ENCODE results near the gene RAD51B.
"Not testable (repeated sequence)": the region's sequence is repeated elsewhere in the genome, so short reads cannot be mapped to it uniquely, and the experiment has no call there.

RAD51B gene

GRCh38 chr14:68106905-68107304 lies 287.3 kb downstream of the RAD51B start:
- TF ChIP-seq, protein P1, sequence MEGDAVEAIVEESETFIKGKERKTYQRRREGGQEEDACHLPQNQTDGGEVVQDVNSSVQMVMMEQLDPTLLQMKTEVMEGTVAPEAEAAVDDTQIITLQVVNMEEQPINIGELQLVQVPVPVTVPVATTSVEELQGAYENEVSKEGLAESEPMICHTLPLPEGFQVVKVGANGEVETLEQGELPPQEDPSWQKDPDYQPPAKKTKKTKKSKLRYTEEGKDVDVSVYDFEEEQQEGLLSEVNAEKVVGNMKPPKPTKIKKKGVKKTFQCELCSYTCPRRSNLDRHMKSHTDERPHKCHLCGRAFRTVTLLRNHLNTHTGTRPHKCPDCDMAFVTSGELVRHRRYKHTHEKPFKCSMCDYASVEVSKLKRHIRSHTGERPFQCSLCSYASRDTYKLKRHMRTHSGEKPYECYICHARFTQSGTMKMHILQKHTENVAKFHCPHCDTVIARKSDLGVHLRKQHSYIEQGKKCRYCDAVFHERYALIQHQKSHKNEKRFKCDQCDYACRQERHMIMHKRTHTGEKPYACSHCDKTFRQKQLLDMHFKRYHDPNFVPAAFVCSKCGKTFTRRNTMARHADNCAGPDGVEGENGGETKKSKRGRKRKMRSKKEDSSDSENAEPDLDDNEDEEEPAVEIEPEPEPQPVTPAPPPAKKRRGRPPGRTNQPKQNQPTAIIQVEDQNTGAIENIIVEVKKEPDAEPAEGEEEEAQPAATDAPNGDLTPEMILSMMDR (IDR thresholded peaks at IDR 0.05; ENCODE audit: extremely low read depth, missing control alignments) = no peak
- DNase-seq (ENCODE audit: low spot score) = no peak

- no peak for DNase-seq (ENCODE audit: low spot score)
- TF ChIP-seq, protein P1 (IDR thresholded peaks at IDR 0.05; ENCODE audit: extremely low read depth, missing control alignments) = no peak
Measured at GRCh38 chr14:68109132-68109900, 289.7 kb downstream of the RAD51B start.

DNA sequence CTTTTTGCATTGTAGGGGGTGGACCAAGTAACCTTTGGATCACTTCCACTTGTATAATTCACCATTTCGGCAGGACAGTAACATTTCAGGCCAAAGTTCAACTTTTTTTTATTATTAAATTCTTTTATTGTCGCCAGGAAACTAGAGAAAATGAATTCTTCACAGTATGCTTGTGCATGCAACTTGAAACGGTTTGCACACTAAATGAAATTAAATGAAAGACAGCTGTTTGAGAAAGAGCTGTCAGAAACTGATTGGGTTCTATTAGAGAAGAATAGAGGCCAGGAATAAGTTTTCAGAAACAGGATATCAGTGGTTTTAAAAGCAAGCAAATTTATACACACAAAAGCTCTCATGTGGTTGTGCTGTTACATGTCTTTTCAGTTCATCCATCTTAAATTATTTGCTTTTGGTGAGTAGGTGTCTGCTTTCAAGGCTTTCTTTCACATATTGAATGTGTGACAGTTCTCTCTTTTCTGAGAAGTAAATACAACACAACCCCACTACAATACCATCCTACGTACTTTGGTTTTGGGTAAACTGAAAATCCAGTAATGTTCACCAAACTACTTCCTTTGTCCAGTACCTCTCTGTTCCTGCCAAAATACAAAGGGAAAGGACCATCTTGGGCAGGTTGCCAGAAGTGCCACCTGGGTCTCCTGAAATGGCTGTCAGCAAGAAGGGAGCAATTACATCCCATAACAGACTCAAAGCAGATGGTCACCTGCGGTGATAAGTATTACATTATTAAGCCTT lies 291.7 kb downstream of the RAD51B start:
- TF ChIP-seq, protein P1 (IDR thresholded peaks at IDR 0.05; ENCODE audit: extremely low read depth, missing control alignments) = no peak
- DNase-seq (ENCODE audit: low spot score) = no peak

DNA sequence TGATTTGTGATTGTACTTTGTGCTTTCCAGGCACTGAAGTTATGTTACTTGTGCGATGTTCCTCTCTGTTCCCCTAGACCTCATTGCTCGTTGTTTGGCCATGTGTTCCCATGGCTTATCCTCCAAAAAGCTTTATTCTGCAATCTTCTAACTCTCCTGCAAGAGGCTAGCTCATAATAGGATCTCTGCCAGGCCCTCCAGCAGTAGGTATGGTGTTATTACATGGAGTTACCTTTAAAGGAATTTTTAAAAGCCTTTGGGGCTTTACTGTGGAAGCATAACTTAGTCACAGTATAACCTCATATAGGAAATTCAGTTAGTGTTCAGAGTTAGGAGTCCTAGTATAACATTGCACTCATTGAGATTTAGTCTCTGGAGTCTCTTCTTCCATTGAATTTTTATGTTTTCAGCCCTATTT lies 292.3 kb downstream of the RAD51B start:
- no peak for DNase-seq (ENCODE audit: low spot score)
- TF ChIP-seq, protein P1 (IDR thresholded peaks at IDR 0.05; ENCODE audit: extremely low read depth, missing control alignments) = no peak

DNA sequence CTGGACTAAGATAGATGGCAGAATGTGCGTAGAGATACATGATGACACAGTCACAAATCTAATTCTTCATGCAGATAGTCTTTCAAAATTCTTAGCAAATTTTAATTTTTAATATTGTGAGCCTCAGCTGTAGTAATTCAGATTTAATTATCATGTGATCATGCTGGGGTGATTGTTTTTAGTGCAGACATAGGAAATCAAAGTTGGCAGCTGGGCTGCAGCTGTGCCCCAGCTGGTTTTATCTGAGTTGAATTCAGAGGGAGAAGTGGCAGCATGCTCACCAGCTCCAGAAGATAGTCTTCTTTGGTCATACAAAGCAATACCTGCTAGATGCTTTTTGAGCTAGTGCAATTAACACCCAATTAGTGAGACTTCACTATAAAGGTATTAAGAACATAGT lies 292.9 kb downstream of the RAD51B start:
- TF ChIP-seq, protein P1 (IDR thresholded peaks at IDR 0.05; ENCODE audit: extremely low read depth, missing control alignments) = no peak
- DNase-seq (ENCODE audit: low spot score) = no peak

DNA sequence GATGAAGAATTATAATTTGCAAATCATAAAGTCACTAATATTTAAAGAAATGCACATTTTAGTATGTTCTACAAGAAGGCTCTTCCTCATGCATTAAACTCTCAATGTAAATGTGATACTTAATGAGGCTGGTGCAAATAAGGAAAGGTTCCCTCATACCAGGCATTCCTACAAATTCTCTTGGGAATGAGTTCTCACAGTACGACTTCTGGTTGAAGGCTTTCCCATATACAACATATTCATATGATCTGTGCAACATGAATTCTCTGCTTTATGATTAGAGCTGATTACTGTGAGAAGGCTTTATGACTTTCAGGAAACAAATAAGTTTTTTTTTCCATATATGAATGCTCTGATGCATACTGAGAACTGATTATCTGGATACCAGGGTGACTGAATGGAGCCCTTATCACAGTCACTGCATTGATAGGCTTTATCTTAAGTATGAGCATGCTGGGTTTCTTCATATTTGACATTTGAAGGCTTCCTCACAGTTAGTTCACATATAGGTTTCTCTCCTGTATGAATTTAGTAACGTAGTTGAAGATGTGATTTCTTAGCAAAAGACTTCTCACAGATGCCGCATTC lies 293.9 kb downstream of the RAD51B start:
- TF ChIP-seq, protein P1 (IDR thresholded peaks at IDR 0.05; ENCODE audit: extremely low read depth, missing control alignments) = no peak

GRCh38 chr14:68115952-68116351 lies 296.4 kb downstream of the RAD51B start:
- not testable (repeated sequence) for DNase-seq (ENCODE audit: low spot score)

More for the DNA sequence above, 293.9 kb downstream of the RAD51B start:
- no peak for DNase-seq (ENCODE audit: low spot score)

Measured in GM20000 (cell line).